Endothelial cell of umbilical vein (primary cell): ENCODE results near the gene RAB37. TPM values are rescaled to one million over a fixed set of nuclear protein-coding genes. Genes with fewer than 3 reads are reported as not detected.

Source experiments
- BruUV-seq: library from RNA; stranded (reverse); fragments of 400-500 nt; replicated peaks from 2 replicates; lab custom pipeline; 2021; lab: Mats Ljungman, UMichigan
- CTCF ChIA-PET: fragments of 300-600, 350-600 bp; sonication (Branson Sonifier 250); formaldehyde crosslinking; loops from one replicate; lab custom pipeline; 2021; ENCODE audit warnings: antibody characterized with exemption, inconsistent platforms; lab: Charles Lee
- POLR2A ChIA-PET: fragments of 300-600, 350-600 bp; sonication (Branson Sonifier 250); formaldehyde crosslinking; loops from one replicate; lab custom pipeline; 2021; ENCODE audit warnings: antibody characterized with exemption, inconsistent platforms; lab: Charles Lee
- DNase-seq: peaks from one replicate; pipeline ENCODE4 v3.0.0-alpha.2; 2011; ENCODE audit warnings: low read depth, low spot score
- FAIRE-seq: peaks from 2 replicates; lab custom pipeline; 2011; peaks lifted over from hg19 to GRCh38; lab: Jason Lieb, UNC
- H2AFZ ChIP-seq: 2 replicates; pipeline ENCODE4 v1.6.0; 2012; ENCODE audit warnings: low read depth, low read length, control low read depth, inconsistent platforms
- H3K27ac ChIP-seq: 2 replicates; pipeline ENCODE4 v1.5.1; 2011; ENCODE audit warnings: low read depth, mild to moderate bottlenecking, control low read depth, low read length, moderate library complexity; ENCODE audit not compliant: insufficient read depth
- H3K27me3 ChIP-seq, 2 experiments: 2 replicates each; pipeline versions ENCODE4 v1.6.0 to v1.6.1; 2011; ENCODE audit warnings: low read length in 2 of 2, mixed read lengths in 1 of 2; ENCODE audit not compliant: control insufficient read depth in 2 of 2, insufficient read depth in 2 of 2
- H3K36me3 ChIP-seq, 2 experiments: 2 replicates in 1 of 2; 3 replicates in 1 of 2; pipeline ENCODE4 v1.5.1; 2011; ENCODE audit warnings: low read length in 2 of 2, mild to moderate bottlenecking in 1 of 2, moderate library complexity in 1 of 2; ENCODE audit not compliant: control insufficient read depth in 2 of 2, insufficient read depth in 2 of 2; ENCODE audit errors: extremely low read depth in 1 of 2
- H3K4me1 ChIP-seq: 3 replicates; pipeline ENCODE4 v1.5.1; 2011; ENCODE audit warnings: mild to moderate bottlenecking, low read length; ENCODE audit not compliant: control insufficient read depth, insufficient read depth; ENCODE audit errors: extremely low read depth
- H3K4me2 ChIP-seq: 2 replicates; pipeline ENCODE4 v1.6.1; 2011; ENCODE audit warnings: low read length, control low read depth, mixed read lengths; ENCODE audit not compliant: insufficient read depth
- H3K4me3 ChIP-seq, 3 experiments: fragments of 200-600 bp in 1 of 3; sonication (generic), shearing (Covaris generic) in 1 of 3; replicated peaks in 1 of 3; 2 replicates each; pipeline ENCODE4 v1.5.1; 2011 to 2016; ENCODE audit warnings: control low read depth in 3 of 3, low read length in 3 of 3, mild to moderate bottlenecking in 2 of 3, inconsistent platforms in 1 of 3, low read depth in 1 of 3, moderate library complexity in 1 of 3; ENCODE audit not compliant: insufficient read depth in 1 of 3
- H3K79me2 ChIP-seq: 2 replicates; pipeline ENCODE4 v1.6.0; 2012; ENCODE audit warnings: low read length, inconsistent platforms; ENCODE audit not compliant: control insufficient read depth, insufficient read depth
- H3K9ac ChIP-seq: replicated peaks from 2 replicates; pipeline ENCODE3; 2011; ENCODE audit warnings: low read length, control low read depth; ENCODE audit not compliant: insufficient read depth; ENCODE audit errors: extremely low read depth
- H3K9me1 ChIP-seq: replicated peaks from 3 replicates; pipeline ENCODE4 v1.6.0; 2011; ENCODE audit warnings: mild to moderate bottlenecking, low read length; ENCODE audit not compliant: control insufficient read depth, insufficient read depth; ENCODE audit errors: extremely low read depth
- H3K9me3 ChIP-seq: replicated peaks from 2 replicates; pipeline ENCODE4 v1.5.1; 2012; ENCODE audit warnings: low read length, inconsistent platforms; ENCODE audit not compliant: control insufficient read depth, insufficient read depth
- H4K20me1 ChIP-seq: replicated peaks from 2 replicates; pipeline ENCODE3; 2011; ENCODE audit warnings: mild to moderate bottlenecking, low read length; ENCODE audit not compliant: control insufficient read depth, insufficient read depth; ENCODE audit errors: extremely low read depth
- CTCF ChIP-seq, 2 donors: IDR thresholded peaks; 1 replicate in 1 of 2; 2 replicates in 1 of 2; pipeline ENCODE4 v1.5.1; 2011; ENCODE audit warnings: low read length in 2 of 2, mild to moderate bottlenecking in 2 of 2, moderate library complexity in 2 of 2, control low read depth in 1 of 2, inconsistent platforms in 1 of 2, low read depth in 1 of 2; ENCODE audit not compliant: insufficient read depth in 1 of 2; ENCODE audit errors: extremely low read depth in 1 of 2
- EZH2 ChIP-seq: IDR thresholded peaks from 2 replicates; pipeline ENCODE4 v1.6.1; 2012; ENCODE audit warnings: borderline replicate concordance, low read depth, mild to moderate bottlenecking, moderate library complexity, low read length, inconsistent platforms; ENCODE audit not compliant: severe bottlenecking
- FOS ChIP-seq: IDR thresholded peaks from 2 replicates; pipeline ENCODE4 v1.6.1; 2011; ENCODE audit warnings: mild to moderate bottlenecking, low read length, moderate library complexity, borderline replicate concordance; ENCODE audit not compliant: insufficient read depth
- GATA2 ChIP-seq: IDR thresholded peaks from 2 replicates; pipeline ENCODE4 v1.7.0; 2011; ENCODE audit warnings: low read depth, mild to moderate bottlenecking, moderate library complexity, mixed read lengths, low read length; ENCODE audit not compliant: insufficient read length, insufficient read depth
- JUN ChIP-seq: IDR thresholded peaks from 2 replicates; pipeline ENCODE4 v1.6.1; 2011; ENCODE audit warnings: borderline replicate concordance, low read depth; ENCODE audit not compliant: insufficient read length, insufficient read depth
- MAX ChIP-seq: IDR thresholded peaks from 2 replicates; pipeline ENCODE4 v1.6.1; 2011; ENCODE audit not compliant: insufficient read depth, insufficient read length
- MYC ChIP-seq: IDR thresholded peaks from one replicate; pipeline ENCODE4 v1.6.1; 2011; ENCODE audit warnings: mild to moderate bottlenecking, low read depth, low read length
- POLR2A ChIP-seq: IDR thresholded peaks from 2 replicates; pipeline ENCODE4 v1.6.1; 2012; ENCODE audit warnings: low read depth, mild to moderate bottlenecking, control low read depth, low read length
- POLR2AphosphoS5 ChIP-seq: IDR thresholded peaks from 2 replicates; pipeline ENCODE4 v1.6.1; 2012; ENCODE audit warnings: low read depth, mild to moderate bottlenecking, control low read depth, low read length, moderate library complexity; ENCODE audit not compliant: insufficient read depth
- dilution Hi-C: fragments of 300-500 bp; cut with MboI; formaldehyde crosslinking; loops from one replicate; pipeline ENCODE4 v1.15.0; 2019; ENCODE audit warnings: low sequenced_read_pairs; ENCODE audit not compliant: extremely low pct_ligation_motif_present
- intact Hi-C: fragments of 100-400 bp; cut with micrococcal nuclease; formaldehyde crosslinking; loops from one replicate; pipeline ENCODE4 v1.10.0; 2022
- polyA plus RNA-seq, 4 experiments: library from polyadenylated mRNA; depleted of rRNA in 3 of 4; stranded (reverse) in 3 of 4; unstranded in 1 of 4; fragments of >200 nt; gene quantifications; 2 replicates each; pipeline versions ENCODE4 v1.2.1 to v1.2.3, GENCODE V29; 2011 to 2012; ENCODE audit warnings: missing spikeins in 1 of 4
- total RNA-seq: library from RNA; stranded (reverse); gene quantifications from 2 replicates; pipeline ENCODE4 v1.2.3, GENCODE V29; 2021

Gene RAB37
- total and polyA plus RNA-seq, 2 donors (not counting 3 experiments of a cell fraction or from before 2014, with no cell fraction given), result 0.11 TPM; not detected in 1

GRCh38 chr17:74712301-74712700 lies 24.8 kb upstream of the RAB37 start:
- H3K27ac ChIP-seq, result no peak overlapping the region
- H3K9me1 ChIP-seq, result no peaks in the 10 kb centered on the region
- no peaks in the 10 kb centered on the region for H3K4me1 ChIP-seq
- FAIRE-seq (no peak), DNase-seq (no peak)
- H3K27me3 ChIP-seq, result no peaks in the 10 kb centered on the region
- no peaks in the 10 kb centered on the region for H4K20me1 ChIP-seq
- H2AFZ ChIP-seq, result no peak overlapping the region
- no peaks in the 10 kb centered on the region for H3K79me2 ChIP-seq
- no peaks in the 10 kb centered on the region for H3K36me3 ChIP-seq
- H3K9ac ChIP-seq, result no peak overlapping the region
- dilution Hi-C loops, result no loop called here
- H3K9me3 ChIP-seq, result no peaks in the 10 kb centered on the region
- no peak overlapping the region for H3K4me3 ChIP-seq
- ChIA-PET CTCF (no interaction called here), POLR2A (no interaction called here)
- intact Hi-C loops, result no loop called here
- no peak overlapping the region for H3K4me2 ChIP-seq
- no peak for TF ChIP-seq MAX
- no peak for TF ChIP-seq POLR2A
- TF ChIP-seq CTCF (IDR thresholded peaks at IDR 0.05; ENCODE audit: extremely low read depth in 1 of 2, insufficient read depth in 1 of 2, low read depth in 1 of 2, low read length in 2 of 2), result no peak
- no peak for TF ChIP-seq FOS
- TF ChIP-seq EZH2, result no peak
- no TSS peak for BruUV-seq

- H2AFZ ChIP-seq, result no peak within 1 kb of the TSS
- dilution Hi-C loops, result no loop called here
- POLR2A ChIA-PET, result no interaction called here
Measured at GRCh38 chr17:74712756-74713155, 24.3 kb upstream of the RAB37 start, which contains the start of gene CD300LF. Gene CD300LF (minus strand): TSS chr17:74712923. CDS start chr17:74712866, 57 bp downstream.

More at GRCh38 chr17:74712756-74713155, 24.3 kb upstream of the RAB37 start, which contains the start of gene CD300LF:
- H3K9me1 ChIP-seq, result no peaks in the 10 kb centered on the region
- H3K27me3 ChIP-seq, result no peaks in the 10 kb centered on the region
- H3K4me2 ChIP-seq, result no peak within 1 kb of the TSS
- H3K36me3 ChIP-seq, result no peaks in the 10 kb centered on the region
- no peaks in the 10 kb centered on the region for H4K20me1 ChIP-seq
- H3K4me3 ChIP-seq, result no peak within 1 kb of the TSS
- FAIRE-seq, result no peak
- CTCF ChIA-PET, result no interaction called here
- no TSS peak for BruUV-seq
- no peak within 1 kb of the TSS for H3K9ac ChIP-seq
- TF ChIP-seq GATA2 (no peak), CTCF (IDR thresholded peaks at IDR 0.05; ENCODE audit: extremely low read depth in 1 of 2, insufficient read depth in 1 of 2, low read depth in 1 of 2, low read length in 2 of 2) (no peak), FOS (no peak), JUN (no peak), MAX (no peak), EZH2 (no peak), POLR2A (no peak), POLR2AphosphoS5 (no peak), MYC (no peak)
- DNase-seq, result no peak
- no peaks in the 10 kb centered on the region for H3K9me3 ChIP-seq
- no peaks in the 10 kb centered on the region for H3K4me1 ChIP-seq
- H3K79me2 ChIP-seq, result no peaks in the 10 kb centered on the region
- H3K27ac ChIP-seq, result no peak within 1 kb of the TSS
- intact Hi-C loops, result no loop called here
